ENCODE data around the gene GGTLC1.
"Not testable (repeated sequence)": the region's sequence is repeated elsewhere in the genome, so short reads cannot be mapped to it uniquely, and the experiment has no call there.

GRCh38 chr20:23993440-23993839, 4.9 kb upstream of the GGTLC1 start:
- TF ChIP-seq, protein P1, sequence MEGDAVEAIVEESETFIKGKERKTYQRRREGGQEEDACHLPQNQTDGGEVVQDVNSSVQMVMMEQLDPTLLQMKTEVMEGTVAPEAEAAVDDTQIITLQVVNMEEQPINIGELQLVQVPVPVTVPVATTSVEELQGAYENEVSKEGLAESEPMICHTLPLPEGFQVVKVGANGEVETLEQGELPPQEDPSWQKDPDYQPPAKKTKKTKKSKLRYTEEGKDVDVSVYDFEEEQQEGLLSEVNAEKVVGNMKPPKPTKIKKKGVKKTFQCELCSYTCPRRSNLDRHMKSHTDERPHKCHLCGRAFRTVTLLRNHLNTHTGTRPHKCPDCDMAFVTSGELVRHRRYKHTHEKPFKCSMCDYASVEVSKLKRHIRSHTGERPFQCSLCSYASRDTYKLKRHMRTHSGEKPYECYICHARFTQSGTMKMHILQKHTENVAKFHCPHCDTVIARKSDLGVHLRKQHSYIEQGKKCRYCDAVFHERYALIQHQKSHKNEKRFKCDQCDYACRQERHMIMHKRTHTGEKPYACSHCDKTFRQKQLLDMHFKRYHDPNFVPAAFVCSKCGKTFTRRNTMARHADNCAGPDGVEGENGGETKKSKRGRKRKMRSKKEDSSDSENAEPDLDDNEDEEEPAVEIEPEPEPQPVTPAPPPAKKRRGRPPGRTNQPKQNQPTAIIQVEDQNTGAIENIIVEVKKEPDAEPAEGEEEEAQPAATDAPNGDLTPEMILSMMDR (IDR thresholded peaks at IDR 0.05 in 2 of 3, conservative IDR thresholded peaks at IDR 0.05 in 1 of 3; ENCODE audit: control insufficient read depth in 2 of 3, extremely low read depth in 1 of 3, insufficient read depth in 1 of 3, low read depth in 3 of 3, low read length in 3 of 3), result not testable (repeated sequence)
- TF ChIP-seq HCFC1 (IDR thresholded peaks at IDR 0.05; ENCODE audit: low read length); NRF1 (conservative IDR thresholded peaks at IDR 0.05; ENCODE audit: low read depth, low read length); POLR2A (IDR thresholded peaks at IDR 0.05; ENCODE audit: low read depth, low read length); ZNF274 (IDR thresholded peaks at IDR 0.05; ENCODE audit: insufficient read depth, insufficient read length); SREBF1 (IDR thresholded peaks at IDR 0.05; ENCODE audit: low read length); DPF2 (IDR thresholded peaks at IDR 0.05); HDAC2 (IDR thresholded peaks at IDR 0.05); RCOR1 (conservative IDR thresholded peaks at IDR 0.05; ENCODE audit: low read depth, low read length): not testable (repeated sequence)

Data from GM12878 (cell line).